ENCODE measurements around the gene OXSR1.

The OXSR1 gene

GRCh38 chr3:38164952-38165721 lies at the start of gene OXSR1:
Gene OXSR1, plus strand, starts transcription at chr3:38165537. Its CDS starts 340 bp downstream, at chr3:38165877.
- FAIRE-seq: peak; percentile 96

GRCh38 chr3:38115645-38116427 lies 49.5 kb upstream of the OXSR1 start:
- no peak for FAIRE-seq

GRCh38 chr3:38116471-38117162 lies 48.7 kb upstream of the OXSR1 start:
- FAIRE-seq: no peak

GRCh38 chr3:38117163-38117716 lies 48.1 kb upstream of the OXSR1 start:
- FAIRE-seq: no peak

- no peak for FAIRE-seq
These were observed 47.5 kb upstream of the OXSR1 start for GRCh38 chr3:38117748-38118420.

- no peak for FAIRE-seq
These were observed 46.7 kb upstream of the OXSR1 start for GRCh38 chr3:38118421-38119247.

GRCh38 chr3:38119248-38119544 lies 46.1 kb upstream of the OXSR1 start:
- no peak for FAIRE-seq

GRCh38 chr3:38119821-38120692 lies 45.3 kb upstream of the OXSR1 start:
- FAIRE-seq: no peak

- no peak for FAIRE-seq
These were observed 44.5 kb upstream of the OXSR1 start for GRCh38 chr3:38120693-38121450.

GRCh38 chr3:38121451-38121831 lies 43.9 kb upstream of the OXSR1 start:
- FAIRE-seq: no peak

GRCh38 chr3:38121832-38122461 lies 43.4 kb upstream of the OXSR1 start:
- no peak for FAIRE-seq

- FAIRE-seq: no peak
These were observed 42.5 kb upstream of the OXSR1 start for GRCh38 chr3:38122712-38123290.

GRCh38 chr3:38124324-38125122 lies 40.8 kb upstream of the OXSR1 start:
- FAIRE-seq: no peak

- FAIRE-seq: no peak
These were observed 39.8 kb upstream of the OXSR1 start for GRCh38 chr3:38125305-38126120.

- FAIRE-seq: no peak
These were observed 39.0 kb upstream of the OXSR1 start for GRCh38 chr3:38126121-38126892.

GRCh38 chr3:38127611-38128302 lies 37.6 kb upstream of the OXSR1 start:
- FAIRE-seq: no peak
